Tibial nerve (tissue), 4 donors: Measurements from ENCODE around the gene A2M. TPM values are rescaled to one million over a fixed set of nuclear protein-coding genes. Genes with fewer than 3 reads are reported as not detected.

ENCODE experiments used
- DNase-seq, 2 donors: peaks; one replicate each; pipeline ENCODE4 v3.0.0-alpha.2; 2019; ENCODE audit warnings: low spot score in 2 of 2
- H3K27ac ChIP-seq, 4 donors: fragments of 200-600 bp; sonication (generic) in 3 of 4; one replicate each; pipeline ENCODE4 v1.5.1; 2017 to 2019; ENCODE audit warnings: mild to moderate bottlenecking in 1 of 4
- H3K27me3 ChIP-seq, 2 donors: fragments of 200-600 bp; sonication (generic) in 1 of 2; one replicate each; pipeline versions ENCODE4 v1.5.1 to v1.6.0; 2017 to 2019
- H3K36me3 ChIP-seq, 3 donors: fragments of 200-600 bp; sonication (generic); one replicate each; pipeline ENCODE4 v1.5.1; 2018 to 2019
- H3K4me1 ChIP-seq, 4 donors: fragments of 200-600 bp; sonication (generic) in 3 of 4; one replicate each; pipeline ENCODE4 v1.5.1; 2017 to 2019
- H3K4me3 ChIP-seq, 4 donors: fragments of 200-600 bp; sonication (generic) in 3 of 4; one replicate each; pipeline ENCODE4 v1.5.1; 2017 to 2019; ENCODE audit warnings: mild to moderate bottlenecking in 1 of 4, moderate library complexity in 1 of 4
- H3K9me3 ChIP-seq, 4 donors: fragments of 200-600 bp; sonication (generic) in 3 of 4; one replicate each; pipeline ENCODE4 v1.5.1; 2017 to 2019
- CTCF ChIP-seq, 5 experiments: fragments of 200-600 bp in 3 of 5; fragments of 450-650 bp in 2 of 5; sonication (generic) in 3 of 5; IDR thresholded peaks; one replicate each; pipeline ENCODE4 v1.5.1; 2016 to 2019; ENCODE audit warnings: antibody characterized with exemption in 5 of 5, mild to moderate bottlenecking in 3 of 5, moderate library complexity in 2 of 5
- EP300 ChIP-seq, 2 donors: sonication (generic); formaldehyde crosslinking; IDR thresholded peaks; one replicate each; pipeline ENCODE4 v1.6.1; 2017; ENCODE audit warnings: antibody characterized with exemption in 2 of 2, mild to moderate bottlenecking in 1 of 2
- POLR2A ChIP-seq, 2 donors: fragments of 450-650 bp; IDR thresholded peaks; one replicate each; pipeline ENCODE4 v1.6.1; 2017; ENCODE audit warnings: antibody characterized with exemption in 2 of 2, mild to moderate bottlenecking in 2 of 2, moderate library complexity in 2 of 2
- WGBS, 2 donors: methylation state at CpG; one replicate each; pipeline ENCODE4 v1.1.5; 2018; 5-methylcytosine and 5-hydroxymethylcytosine counted together
- total RNA-seq, 4 donors: library from RNA; depleted of rRNA; stranded (reverse); fragments of >200 nt; gene quantifications; one replicate each; pipeline ENCODE4 v1.1.0, GENCODE V29; 2016

Gene A2M
- total RNA-seq, 4 donors from 2014 or later, result 183 to 396 (median 303) TPM

- no peak overlapping the region for H3K4me3 ChIP-seq
- TF ChIP-seq EP300 (IDR thresholded peaks at IDR 0.05), result no peak
- no peak for TF ChIP-seq POLR2A (IDR thresholded peaks at IDR 0.05)
- no peak for TF ChIP-seq CTCF (IDR thresholded peaks at IDR 0.05)
- DNase-seq, result no peak
- H3K9me3 ChIP-seq, result no peaks in the 10 kb centered on the region
- no peaks in the 10 kb centered on the region for H3K27me3 ChIP-seq
- peaks cover 0 to 87% (median 2%) of the 10 kb centered on the region in 3 donors for H3K36me3 ChIP-seq
- no peaks in the 10 kb centered on the region for H3K4me1 ChIP-seq
- 96 to 100% methylated on average over 2 of the region's 2 CpGs for WGBS, 2 donors
- no peak overlapping the region for H3K27ac ChIP-seq
These were observed 16.0 kb downstream of the A2M start for GRCh38 chr12:9099552-9100190.

GRCh38 chr12:9098463-9099026, 17.2 kb downstream of the A2M start:
- no peaks in the 10 kb centered on the region for H3K27me3 ChIP-seq

GRCh38 chr12:9098115-9098452, 17.6 kb downstream of the A2M start:
- Histone ChIP-seq H3K9me3 (no peaks in the 10 kb centered on the region), H3K27me3 (no peaks in the 10 kb centered on the region), H3K4me3 (no peak overlapping the region), H3K4me1 (no peaks in the 10 kb centered on the region), H3K36me3 (peaks cover 0 to 90% (median 2%) of the 10 kb centered on the region in 3 donors), H3K27ac (no peak overlapping the region)
- DNase-seq, result no peak
- TF ChIP-seq POLR2A (IDR thresholded peaks at IDR 0.05), result no peak
- 93 to 94% methylated on average over 6 of the region's 6 CpGs for WGBS, 2 donors

More at GRCh38 chr12:9098463-9099026, 17.2 kb downstream of the A2M start:
- DNase-seq, result no peak
- H3K27ac ChIP-seq, result no peak overlapping the region
- no peaks in the 10 kb centered on the region for H3K4me1 ChIP-seq
- 92 to 94% methylated on average over 14 of the region's 14 CpGs for WGBS, 2 donors
- TF ChIP-seq POLR2A (IDR thresholded peaks at IDR 0.05), result no peak
- TF ChIP-seq CTCF (IDR thresholded peaks at IDR 0.05), result no peak
- no peak for TF ChIP-seq EP300 (IDR thresholded peaks at IDR 0.05)
- H3K4me3 ChIP-seq, result no peak overlapping the region
- no peaks in the 10 kb centered on the region for H3K9me3 ChIP-seq
- H3K36me3 ChIP-seq, result peaks cover 0 to 87% (median 2%) of the 10 kb centered on the region in 3 donors

GRCh38 chr12:9096563-9097176, 19.0 kb downstream of the A2M start:
- Histone ChIP-seq H3K36me3 (peaks cover 0 to 94% (median 2%) of the 10 kb centered on the region in 3 donors), H3K4me3 (no peak overlapping the region), H3K27ac (no peak overlapping the region), H3K4me1 (no peaks in the 10 kb centered on the region), H3K9me3 (no peaks in the 10 kb centered on the region), H3K27me3 (no peaks in the 10 kb centered on the region)
- WGBS, 2 donors, result 87 to 97% methylated on average over 2 of the region's 2 CpGs
- TF ChIP-seq CTCF (IDR thresholded peaks at IDR 0.05), result no peak
- TF ChIP-seq POLR2A (IDR thresholded peaks at IDR 0.05), result no peak
- no peak for TF ChIP-seq EP300 (IDR thresholded peaks at IDR 0.05)
- no peak for DNase-seq

GRCh38 chr12:9095322-9095721, 20.4 kb downstream of the A2M start:
- DNase-seq, result no peak
- no peak for TF ChIP-seq EP300 (IDR thresholded peaks at IDR 0.05)
- no peak for TF ChIP-seq CTCF (IDR thresholded peaks at IDR 0.05)
- TF ChIP-seq POLR2A (IDR thresholded peaks at IDR 0.05), result no peak
- 95 to 97% methylated on average over 3 of the region's 3 CpGs for WGBS, 2 donors
- Histone ChIP-seq H3K4me3 (no peak overlapping the region), H3K36me3 (peaks cover 0 to 94% (median 2%) of the 10 kb centered on the region in 3 donors), H3K4me1 (no peaks in the 10 kb centered on the region), H3K9me3 (no peaks in the 10 kb centered on the region), H3K27me3 (no peaks in the 10 kb centered on the region), H3K27ac (no peak overlapping the region)
